Parietal lobe (tissue), 1 donor: ENCODE results near the gene SIRT3. TPM values are rescaled to one million over a fixed set of nuclear protein-coding genes. Genes with fewer than 3 reads are reported as not detected.

Source experiments
- total RNA-seq: library from RNA; depleted of rRNA; stranded (reverse); fragments of >200 nt; gene quantifications from one replicate; pipeline ENCODE4 v1.2.3, GENCODE V29; 2014

Gene SIRT3
- total RNA-seq: 23.8 TPM

GRCh38 chr11:235997-236773 is at the start of gene SIRT3:
TSS of gene SIRT3 (minus strand) at chr11:236342. CDS start at chr11:236328, 14 bp downstream.

GRCh38 chr11:278001-278951 is 42.1 kb upstream of the SIRT3 start, which contains the start of gene NLRP6:
TSS of gene NLRP6 (plus strand) at chr11:278407. CDS start at chr11:278570, 163 bp downstream.

GRCh38 chr11:236774-237767 is 929 bp upstream of the SIRT3 start, which contains the start of gene PSMD13:
TSS of gene PSMD13 (plus strand) at chr11:236976. CDS start at chr11:237050, 74 bp downstream.

GRCh38 chr11:207208-207862 is 28.8 kb downstream of the SIRT3 start, which contains the start of the genes BET1L and RIC8A:
TSS of gene BET1L (minus strand) at chr11:207399. CDS start at chr11:207321, 78 bp downstream.
TSS of gene RIC8A (plus strand) at chr11:207708. CDS start at chr11:208855, 1,147 bp downstream.

GRCh38 chr11:192674-193128 is 43.4 kb downstream of the SIRT3 start, which contains the start of gene SCGB1C1:
TSS of gene SCGB1C1 (plus strand) at chr11:193078. CDS start at chr11:193100, 22 bp downstream.

Other genes with a start within 250 kb of the SIRT3 start
- not detected for gene SCGB1C1, start 43.3 kb downstream of the SIRT3 start, total RNA-seq
- gene BET1L, start 28.9 kb downstream of the SIRT3 start, total RNA-seq: 11.9 TPM
- gene RIC8A, start 28.6 kb downstream of the SIRT3 start, total RNA-seq: 84.5 TPM
- 68.9 TPM for gene PSMD13, start 634 bp upstream of the SIRT3 start, total RNA-seq
- gene NLRP6, start 42.1 kb upstream of the SIRT3 start, total RNA-seq: not detected
- 2.2 TPM for gene PGGHG, start 52.8 kb upstream of the SIRT3 start, total RNA-seq
- gene IFITM5, start 63.2 kb upstream of the SIRT3 start, total RNA-seq: not detected
- 3.1 TPM for gene IFITM2, start 71.5 kb upstream of the SIRT3 start, total RNA-seq
- 1.3 TPM for gene IFITM1, start 77.7 kb upstream of the SIRT3 start, total RNA-seq
- gene IFITM3, start 84.5 kb upstream of the SIRT3 start, total RNA-seq: 4.1 TPM
- gene B4GALNT4, start 133.2 kb upstream of the SIRT3 start, total RNA-seq: 163 TPM
- not detected for gene PKP3, start 157.9 kb upstream of the SIRT3 start, total RNA-seq
- gene SIGIRR, start 178.7 kb upstream of the SIRT3 start, total RNA-seq: 6.6 TPM
- not detected for gene ANO9, start 205.7 kb upstream of the SIRT3 start, total RNA-seq
- 46.3 TPM for gene PTDSS2, start 213.9 kb upstream of the SIRT3 start, total RNA-seq